SK-N-SH (cell line): Measurements from ENCODE around the gene SFSWAP. TPM values are rescaled to one million over a fixed set of nuclear protein-coding genes. Genes with fewer than 3 reads are reported as not detected.

Experiments
- CTCF ChIA-PET: fragments of 300-600, 350-600 bp; formaldehyde crosslinking; extraction: SDS; loops from one replicate; lab custom pipeline; 2021; lab: Yijun Ruan, JAX
- POLR2A ChIA-PET: fragments of 350-600 bp; sonication (Branson Sonifier 250); formaldehyde crosslinking; extraction: SDS; loops from one replicate; lab custom pipeline; 2020; ENCODE audit warnings: antibody characterized with exemption, inconsistent platforms; lab: Yijun Ruan, JAX
- DNase-seq: peaks from one replicate; pipeline ENCODE4 v3.0.0; 2012
- H2AFZ ChIP-seq: fragments of 200-600 bp; sonication (generic); 2 replicates; pipeline ENCODE4 v1.8.1; 2016; ENCODE audit warnings: antibody characterized with exemption, mild to moderate bottlenecking, low read depth
- H3F3A ChIP-seq: fragments of 200-600 bp; sonication (generic); replicated peaks from 2 replicates; pipeline ENCODE3; 2016; ENCODE audit warnings: antibody characterized with exemption, mild to moderate bottlenecking; ENCODE audit not compliant: insufficient read depth
- H3K27ac ChIP-seq, 2 experiments: fragments of 200-500 bp in 1 of 2; fragments of 200-600 bp in 1 of 2; sonication (Bioruptor generic) in 1 of 2; sonication (generic), shearing (Covaris generic) in 1 of 2; 2 replicates each; pipeline versions ENCODE4 v1.5.1 to v1.6.1; 2014 to 2016; ENCODE audit warnings: low read depth in 2 of 2, inconsistent platforms in 1 of 2, low read length in 1 of 2, mild to moderate bottlenecking in 1 of 2, mixed read lengths in 1 of 2
- H3K27me3 ChIP-seq: fragments of 200-600 bp; sonication (generic), shearing (Covaris generic); 2 replicates; pipeline ENCODE4 v1.6.1; 2016; ENCODE audit warnings: mixed run types; ENCODE audit not compliant: insufficient read depth
- H3K36me3 ChIP-seq, 2 experiments: fragments of 200-500 bp in 1 of 2; fragments of 200-600 bp in 1 of 2; sonication (Bioruptor generic) in 1 of 2; sonication (generic) in 1 of 2; replicated peaks in 1 of 2; 2 replicates each; pipeline versions ENCODE3 to v1.5.1; 2014 to 2016; ENCODE audit warnings: low read length in 1 of 2, mild to moderate bottlenecking in 1 of 2; ENCODE audit not compliant: insufficient read depth in 2 of 2, control insufficient read depth in 1 of 2
- H3K4me1 ChIP-seq, 2 experiments: fragments of 200-500 bp in 1 of 2; fragments of 200-600 bp in 1 of 2; sonication (Bioruptor generic) in 1 of 2; sonication (generic), shearing (Covaris generic) in 1 of 2; 2 replicates each; pipeline versions ENCODE4 v1.5.1 to v1.6.1; 2014 to 2016; ENCODE audit warnings: low read depth in 1 of 2, low read length in 1 of 2, mixed run types in 1 of 2; ENCODE audit not compliant: insufficient read depth in 2 of 2, control insufficient read depth in 1 of 2
- H3K4me2 ChIP-seq: fragments of 200-600 bp; sonication (generic), shearing (Covaris generic); 2 replicates; pipeline ENCODE4 v1.6.1; 2017; ENCODE audit warnings: mixed run types
- H3K4me3 ChIP-seq, 2 experiments: fragments of 200-500 bp in 1 of 2; fragments of 200-600 bp in 1 of 2; sonication (Bioruptor generic) in 1 of 2; sonication (generic), shearing (Covaris generic) in 1 of 2; 2 replicates each; pipeline versions ENCODE4 v1.5.1 to v1.8.1; 2014 to 2016; ENCODE audit warnings: low read depth in 2 of 2, inconsistent platforms in 1 of 2, low read length in 1 of 2, mild to moderate bottlenecking in 1 of 2, mixed read lengths in 1 of 2, moderate library complexity in 1 of 2
- H3K79me2 ChIP-seq: fragments of 200-600 bp; sonication (generic); 2 replicates; pipeline ENCODE4 v1.8.1; 2017; ENCODE audit warnings: mild to moderate bottlenecking; ENCODE audit not compliant: insufficient read depth
- H3K9ac ChIP-seq: fragments of 200-600 bp; sonication (generic); 2 replicates; pipeline ENCODE4 v1.6.1; 2017; ENCODE audit warnings: mixed run types
- H3K9me2 ChIP-seq: fragments of 200-600 bp; sonication (generic); 2 replicates; pipeline ENCODE4 v1.6.1; 2017; ENCODE audit warnings: mixed run types
- H3K9me3 ChIP-seq: fragments of 200-600 bp; sonication (generic); 2 replicates; pipeline ENCODE4 v1.6.1; 2017; ENCODE audit warnings: mixed run types, mild to moderate bottlenecking, moderate library complexity
- H4K20me1 ChIP-seq: fragments of 200-600 bp; sonication (generic); 2 replicates; pipeline ENCODE4 v1.6.1; 2017; ENCODE audit warnings: mild to moderate bottlenecking, mixed run types; ENCODE audit not compliant: insufficient read depth
- ELF1 ChIP-seq: IDR thresholded peaks from 2 replicates; pipeline ENCODE4 v1.4.0; 2012
- EP300 ChIP-seq, 2 experiments: IDR thresholded peaks; 2 replicates each; pipeline versions ENCODE4 v1.4.0 to v1.6.1; 2012; ENCODE audit warnings: borderline replicate concordance in 1 of 2, low read depth in 1 of 2, low read length in 1 of 2
- FOSL2 ChIP-seq: IDR thresholded peaks from 2 replicates; pipeline ENCODE4 v1.4.0; 2012; ENCODE audit warnings: low read depth, mild to moderate bottlenecking, moderate library complexity, borderline replicate concordance
- GABPA ChIP-seq: IDR thresholded peaks from 2 replicates; pipeline ENCODE4 v1.4.0; 2012; ENCODE audit warnings: low read depth, mild to moderate bottlenecking
- JUND ChIP-seq: IDR thresholded peaks from 2 replicates; pipeline ENCODE4 v1.4.0; 2012
- MEF2A ChIP-seq: IDR thresholded peaks from 2 replicates; pipeline ENCODE4 v1.4.0; 2012; ENCODE audit warnings: low read depth, borderline replicate concordance
- MXI1 ChIP-seq: IDR thresholded peaks from 2 replicates; pipeline ENCODE4 v1.6.1; 2012; ENCODE audit warnings: mild to moderate bottlenecking, low read depth, low read length, improper control_type of control experiment
- NRF1 ChIP-seq: IDR thresholded peaks from 2 replicates; pipeline ENCODE4 v1.6.1; 2012; ENCODE audit warnings: low read depth, mild to moderate bottlenecking, low read length
- POLR2AphosphoS5 ChIP-seq: IDR thresholded peaks from 2 replicates; pipeline ENCODE4 v1.6.1; 2012; ENCODE audit warnings: low read depth, low read length
- RCOR1 ChIP-seq: fragments of 150-350 bp; IDR thresholded peaks from 2 replicates; pipeline ENCODE4 v1.6.1; 2017; ENCODE audit warnings: antibody characterized with exemption, low read length
- REST ChIP-seq: IDR thresholded peaks from 2 replicates; pipeline ENCODE4 v1.6.1; 2012; ENCODE audit warnings: mild to moderate bottlenecking, low read depth, low read length, moderate library complexity
- RFX5 ChIP-seq: IDR thresholded peaks from 2 replicates; pipeline ENCODE4 v1.6.1; 2012; ENCODE audit warnings: mild to moderate bottlenecking, improper control_type of control experiment, low read length
- RXRA ChIP-seq: IDR thresholded peaks from 2 replicates; pipeline ENCODE4 v1.4.0; 2012; ENCODE audit warnings: low read depth, mild to moderate bottlenecking, borderline replicate concordance
- SMC3 ChIP-seq: IDR thresholded peaks from 2 replicates; pipeline ENCODE4 v1.6.1; 2012; ENCODE audit warnings: low read depth, low read length, improper control_type of control experiment
- TAF1 ChIP-seq: IDR thresholded peaks from 2 replicates; pipeline ENCODE4 v1.6.1; 2012; ENCODE audit warnings: low read depth, mild to moderate bottlenecking, low read length, moderate library complexity, borderline replicate concordance
- TCF12 ChIP-seq: IDR thresholded peaks from 2 replicates; pipeline ENCODE4 v1.4.0; 2012
- USF1 ChIP-seq: IDR thresholded peaks from 2 replicates; pipeline ENCODE4 v1.4.0; 2012; ENCODE audit warnings: low read depth, borderline replicate concordance
- USF2 ChIP-seq: fragments of 150-350 bp; IDR thresholded peaks from 2 replicates; pipeline ENCODE4 v1.6.1; 2017; ENCODE audit warnings: antibody characterized with exemption, low read length, low read depth, borderline replicate concordance
- YY1 ChIP-seq: IDR thresholded peaks from 2 replicates; pipeline ENCODE4 v1.4.0; 2012; ENCODE audit warnings: low read depth, mild to moderate bottlenecking
- ZBTB33 ChIP-seq: IDR thresholded peaks from 2 replicates; pipeline ENCODE4 v1.4.0; 2012; ENCODE audit warnings: low read depth, borderline replicate concordance
- WGBS: methylation state at CpG from one replicate; pipeline ENCODE4 v1.1.6; 2017; ENCODE audit warnings: low lambda C conversion rate; 5-methylcytosine and 5-hydroxymethylcytosine counted together
- polyA plus RNA-seq, 3 experiments: library from polyadenylated mRNA; depleted of rRNA; stranded (reverse); fragments of >200 nt; gene quantifications; 2 replicates each; pipeline ENCODE4 v1.2.3, GENCODE V29; 2012
- TF ChIP-seq, protein P1 (sequence below): IDR thresholded peaks from 2 replicates; pipeline ENCODE4 v1.4.0; 2012; ENCODE audit warnings: low read depth
- TF ChIP-seq, protein P2 (sequence below): fragments of 200-600 bp; sonication (generic); IDR thresholded peaks from 2 replicates; pipeline ENCODE4 v1.6.1; 2017; ENCODE audit warnings: antibody characterized with exemption, mild to moderate bottlenecking, moderate library complexity

The SFSWAP gene
- polyA plus RNA-seq, 1 of the 3 experiments (the other 2 are of a cell fraction): 27.9 TPM

DNA sequence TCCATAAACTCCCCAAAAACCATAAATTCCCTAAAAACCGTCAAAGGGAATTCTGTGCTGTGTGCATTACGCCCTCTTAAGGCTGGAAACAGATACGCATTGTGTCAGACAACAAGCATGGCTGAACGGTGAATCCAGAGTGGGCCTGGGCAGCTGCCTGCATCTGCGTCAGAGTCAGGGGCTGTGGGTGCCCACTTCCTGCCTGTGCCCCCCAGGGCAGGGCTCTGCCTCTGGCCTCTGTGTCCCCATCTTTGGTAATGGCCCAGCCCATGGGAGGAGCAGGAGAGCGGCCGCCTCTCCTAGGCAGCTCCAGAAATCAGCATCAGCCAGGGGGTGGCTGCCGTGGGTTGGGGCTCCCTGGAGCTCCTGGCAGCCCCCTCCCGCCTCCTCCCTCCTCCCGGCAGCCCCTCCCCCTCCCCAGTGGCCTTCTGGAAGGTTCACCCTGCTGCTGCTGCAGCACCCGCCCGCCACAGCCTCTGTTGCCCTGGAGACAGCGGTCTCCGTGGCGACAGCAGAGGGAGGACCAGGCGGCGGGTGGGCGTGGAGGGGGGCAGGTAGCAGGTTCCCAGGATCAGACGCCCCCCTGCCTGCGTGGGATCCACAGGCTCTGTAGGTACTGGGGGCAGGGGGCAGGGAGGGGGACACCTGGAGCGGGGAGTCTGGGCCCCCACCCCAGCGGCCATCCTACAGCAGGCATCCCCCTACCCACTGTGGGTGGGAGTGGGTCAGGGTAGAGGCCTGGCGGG lies 123.2 kb downstream of the SFSWAP start:
- no peaks in the 10 kb centered on the region for H3F3A ChIP-seq
- CTCF ChIA-PET: interaction anchor here (0.6 to 3.5 kb wide), 14 partner anchors 11 to 985 kb away, joined by 3 to 27 read pairs (median 4); partner anchors contain the start of genes EP400 and PUS1
- peak; percentile 87 for DNase-seq
- H2AFZ ChIP-seq: no peak overlapping the region
- H3K36me3 ChIP-seq: no peaks in the 10 kb centered on the region
- H3K4me2 ChIP-seq: no peak overlapping the region
- H3K4me3 ChIP-seq: no peak overlapping the region; a peak in 1 of 4 replicates
- H3K79me2 ChIP-seq: no peaks in the 10 kb centered on the region
- no peak overlapping the region; a peak in 1 of 4 replicates for H3K27ac ChIP-seq
- POLR2A ChIA-PET: no interaction called here
- 39% methylated on average over 3 of the region's 23 CpGs for WGBS
- H3K9me3 ChIP-seq: no peaks in the 10 kb centered on the region
- no peaks in the 10 kb centered on the region for H3K9me2 ChIP-seq
- H4K20me1 ChIP-seq: no peaks in the 10 kb centered on the region
- no peaks in the 10 kb centered on the region for H3K27me3 ChIP-seq
- H3K9ac ChIP-seq: no peak overlapping the region
- peaks cover 3 to 34% of the 10 kb centered on the region in 2 experiments; a peak in 1 of 4 replicates for H3K4me1 ChIP-seq
- no peak for TF ChIP-seq ZBTB33
- TF ChIP-seq MEF2A: no peak
- TF ChIP-seq MXI1: peak; percentile 38; the same call in 1 of the 2 replicates
- TF ChIP-seq FOSL2: no peak
- TF ChIP-seq, protein P1, sequence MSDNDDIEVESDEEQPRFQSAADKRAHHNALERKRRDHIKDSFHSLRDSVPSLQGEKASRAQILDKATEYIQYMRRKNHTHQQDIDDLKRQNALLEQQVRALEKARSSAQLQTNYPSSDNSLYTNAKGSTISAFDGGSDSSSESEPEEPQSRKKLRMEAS: no peak
- TF ChIP-seq JUND: no peak
- TF ChIP-seq REST: no peak
- TF ChIP-seq RCOR1: no peak
- TF ChIP-seq SMC3: peak; percentile 28; the same call in 1 of the 2 replicates
- TF ChIP-seq USF1: no peak
- no peak for TF ChIP-seq TAF1
- no peak for TF ChIP-seq NRF1
- TF ChIP-seq GABPA: no peak
- TF ChIP-seq YY1: no peak
- TF ChIP-seq EP300 (IDR thresholded peaks at IDR 0.05; ENCODE audit: borderline replicate concordance in 1 of 2, low read depth in 1 of 2, low read length in 1 of 2): no peak
- TF ChIP-seq POLR2AphosphoS5: no peak
- TF ChIP-seq RXRA: no peak
- no peak for TF ChIP-seq TCF12
- TF ChIP-seq USF2: no peak
- no peak for TF ChIP-seq ELF1
- TF ChIP-seq RFX5: no peak
- TF ChIP-seq, protein P2, sequence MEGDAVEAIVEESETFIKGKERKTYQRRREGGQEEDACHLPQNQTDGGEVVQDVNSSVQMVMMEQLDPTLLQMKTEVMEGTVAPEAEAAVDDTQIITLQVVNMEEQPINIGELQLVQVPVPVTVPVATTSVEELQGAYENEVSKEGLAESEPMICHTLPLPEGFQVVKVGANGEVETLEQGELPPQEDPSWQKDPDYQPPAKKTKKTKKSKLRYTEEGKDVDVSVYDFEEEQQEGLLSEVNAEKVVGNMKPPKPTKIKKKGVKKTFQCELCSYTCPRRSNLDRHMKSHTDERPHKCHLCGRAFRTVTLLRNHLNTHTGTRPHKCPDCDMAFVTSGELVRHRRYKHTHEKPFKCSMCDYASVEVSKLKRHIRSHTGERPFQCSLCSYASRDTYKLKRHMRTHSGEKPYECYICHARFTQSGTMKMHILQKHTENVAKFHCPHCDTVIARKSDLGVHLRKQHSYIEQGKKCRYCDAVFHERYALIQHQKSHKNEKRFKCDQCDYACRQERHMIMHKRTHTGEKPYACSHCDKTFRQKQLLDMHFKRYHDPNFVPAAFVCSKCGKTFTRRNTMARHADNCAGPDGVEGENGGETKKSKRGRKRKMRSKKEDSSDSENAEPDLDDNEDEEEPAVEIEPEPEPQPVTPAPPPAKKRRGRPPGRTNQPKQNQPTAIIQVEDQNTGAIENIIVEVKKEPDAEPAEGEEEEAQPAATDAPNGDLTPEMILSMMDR: peak; percentile 59
